Ovary (tissue), 3 donors: ENCODE data around the gene KIR3DL1.
"Not testable (repeated sequence)": the region's sequence is repeated elsewhere in the genome, so short reads cannot be mapped to it uniquely, and the experiment has no call there.

Source experiments
- EP300 ChIP-seq: sonication (generic); formaldehyde crosslinking; IDR thresholded peaks from one replicate; pipeline ENCODE4 v1.6.1; 2017; ENCODE audit warnings: antibody characterized with exemption
- POLR2A ChIP-seq: fragments of 450-650 bp; IDR thresholded peaks from one replicate; pipeline ENCODE4 v1.6.1; 2017; ENCODE audit warnings: antibody characterized with exemption, mild to moderate bottlenecking, moderate library complexity
- TF ChIP-seq, protein P1 (sequence below), 3 donors: fragments of 450-650 bp in 2 of 3; fragments of 200-600 bp in 1 of 3; IDR thresholded peaks; one replicate each; pipeline versions ENCODE4 v1.5.1 to v1.8.0; 2016 to 2022; ENCODE audit warnings: antibody characterized with exemption in 3 of 3, mild to moderate bottlenecking in 1 of 3
- donor health status: DM: no; HTN: no; CAD: no.

DNA sequence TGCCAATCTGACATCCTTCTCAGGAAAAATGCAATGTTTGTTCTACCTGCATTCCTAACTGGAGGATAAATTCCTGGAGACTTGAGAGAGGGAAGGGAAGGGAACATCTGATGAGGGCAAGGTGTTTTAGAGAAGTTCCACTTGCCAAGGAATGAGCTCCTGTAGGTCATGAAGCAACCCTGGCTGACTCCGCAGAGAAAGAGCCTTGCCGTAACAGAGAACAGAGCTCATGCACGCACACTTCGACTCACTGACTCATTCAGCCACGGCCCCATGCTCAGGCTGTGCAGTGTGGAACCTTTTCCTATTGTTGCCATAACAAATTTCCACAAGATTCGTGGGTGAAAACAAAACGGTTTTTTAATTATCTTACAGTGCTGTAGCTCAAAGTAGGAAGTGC is 37.4 kb upstream of the KIR3DL1 start:
- TF ChIP-seq EP300, POLR2A: not testable (repeated sequence)
- TF ChIP-seq, protein P1, sequence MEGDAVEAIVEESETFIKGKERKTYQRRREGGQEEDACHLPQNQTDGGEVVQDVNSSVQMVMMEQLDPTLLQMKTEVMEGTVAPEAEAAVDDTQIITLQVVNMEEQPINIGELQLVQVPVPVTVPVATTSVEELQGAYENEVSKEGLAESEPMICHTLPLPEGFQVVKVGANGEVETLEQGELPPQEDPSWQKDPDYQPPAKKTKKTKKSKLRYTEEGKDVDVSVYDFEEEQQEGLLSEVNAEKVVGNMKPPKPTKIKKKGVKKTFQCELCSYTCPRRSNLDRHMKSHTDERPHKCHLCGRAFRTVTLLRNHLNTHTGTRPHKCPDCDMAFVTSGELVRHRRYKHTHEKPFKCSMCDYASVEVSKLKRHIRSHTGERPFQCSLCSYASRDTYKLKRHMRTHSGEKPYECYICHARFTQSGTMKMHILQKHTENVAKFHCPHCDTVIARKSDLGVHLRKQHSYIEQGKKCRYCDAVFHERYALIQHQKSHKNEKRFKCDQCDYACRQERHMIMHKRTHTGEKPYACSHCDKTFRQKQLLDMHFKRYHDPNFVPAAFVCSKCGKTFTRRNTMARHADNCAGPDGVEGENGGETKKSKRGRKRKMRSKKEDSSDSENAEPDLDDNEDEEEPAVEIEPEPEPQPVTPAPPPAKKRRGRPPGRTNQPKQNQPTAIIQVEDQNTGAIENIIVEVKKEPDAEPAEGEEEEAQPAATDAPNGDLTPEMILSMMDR (IDR thresholded peaks at IDR 0.05), result not testable (repeated sequence)
